Measurements from ENCODE around the gene CD36.

CD36 gene

GRCh38 chr7:80629023-80629422 lies 9.4 kb upstream of the CD36 start:
- H3K27ac ChIP-seq (ENCODE audit: low read length), result no peak overlapping the region
- no peaks in the 10 kb centered on the region for H4K20me1 ChIP-seq (ENCODE audit: insufficient read depth, low read length)
- peaks cover 14% of the 10 kb centered on the region for H3K4me1 ChIP-seq (ENCODE audit: low read length)
- H2AFZ ChIP-seq (ENCODE audit: low read depth, low read length), result no peak overlapping the region
- no peaks in the 10 kb centered on the region for H3K27me3 ChIP-seq (ENCODE audit: low read depth, low read length)
- no peak overlapping the region for H3K4me3 ChIP-seq (ENCODE audit: low read length)
- TF ChIP-seq EZH2phosphoT487 (IDR thresholded peaks at IDR 0.05; ENCODE audit: low read depth), result no peak
- TF ChIP-seq CTCF (IDR thresholded peaks at IDR 0.05; ENCODE audit: low read depth, low read length), result no peak
- H3K4me2 ChIP-seq (ENCODE audit: low read length), result no peak overlapping the region
- H3K9ac ChIP-seq (ENCODE audit: low read length), result no peak overlapping the region
- no peaks in the 10 kb centered on the region for H3K36me3 ChIP-seq (replicated peaks; ENCODE audit: low read depth, low read length)
- no peaks in the 10 kb centered on the region for H3K9me3 ChIP-seq (ENCODE audit: insufficient read depth, low read length)
- H3K79me2 ChIP-seq (ENCODE audit: low read length), result no peaks in the 10 kb centered on the region

- Histone ChIP-seq H3K79me2 (ENCODE audit: low read length) (no peaks in the 10 kb centered on the region), H3K9me3 (ENCODE audit: insufficient read depth, low read length) (no peaks in the 10 kb centered on the region), H3K4me1 (ENCODE audit: low read length) (peaks cover 17% of the 10 kb centered on the region), H3K36me3 (replicated peaks; ENCODE audit: low read depth, low read length) (no peaks in the 10 kb centered on the region), H3K4me2 (ENCODE audit: low read length) (no peak overlapping the region), H3K27ac (ENCODE audit: low read length) (no peak overlapping the region), H3K4me3 (ENCODE audit: low read length) (no peak overlapping the region), H4K20me1 (ENCODE audit: insufficient read depth, low read length) (no peaks in the 10 kb centered on the region), H3K27me3 (ENCODE audit: low read depth, low read length) (no peaks in the 10 kb centered on the region), H2AFZ (ENCODE audit: low read depth, low read length) (no peak overlapping the region), H3K9ac (ENCODE audit: low read length) (no peak overlapping the region)
- no peak for TF ChIP-seq EZH2phosphoT487 (IDR thresholded peaks at IDR 0.05; ENCODE audit: low read depth)
Measured at GRCh38 chr7:80630608-80631405, 7.6 kb upstream of the CD36 start.

GRCh38 chr7:80631421-80631820 lies 7.0 kb upstream of the CD36 start:
- Histone ChIP-seq H3K79me2 (ENCODE audit: low read length) (no peaks in the 10 kb centered on the region), H3K4me1 (ENCODE audit: low read length) (peaks cover 23% of the 10 kb centered on the region), H3K9me3 (ENCODE audit: insufficient read depth, low read length) (no peaks in the 10 kb centered on the region), H3K4me3 (ENCODE audit: low read length) (no peak overlapping the region), H4K20me1 (ENCODE audit: insufficient read depth, low read length) (no peaks in the 10 kb centered on the region), H3K4me2 (ENCODE audit: low read length) (no peak overlapping the region), H3K36me3 (replicated peaks; ENCODE audit: low read depth, low read length) (no peaks in the 10 kb centered on the region), H3K9ac (ENCODE audit: low read length) (no peak overlapping the region), H3K27me3 (ENCODE audit: low read depth, low read length) (no peaks in the 10 kb centered on the region), H2AFZ (ENCODE audit: low read depth, low read length) (no peak overlapping the region), H3K27ac (ENCODE audit: low read length) (no peak overlapping the region)
- TF ChIP-seq EZH2phosphoT487 (IDR thresholded peaks at IDR 0.05; ENCODE audit: low read depth), result no peak
- TF ChIP-seq CTCF (IDR thresholded peaks at IDR 0.05; ENCODE audit: low read depth, low read length), result no peak

- Histone ChIP-seq H3K36me3 (replicated peaks; ENCODE audit: low read depth, low read length) (no peaks in the 10 kb centered on the region), H3K9me3 (ENCODE audit: insufficient read depth, low read length) (no peaks in the 10 kb centered on the region), H3K4me3 (ENCODE audit: low read length) (no peak overlapping the region), H3K4me2 (ENCODE audit: low read length) (peak overlapping the region; percentile 57), H3K27me3 (ENCODE audit: low read depth, low read length) (no peaks in the 10 kb centered on the region), H3K27ac (ENCODE audit: low read length) (no peak overlapping the region), H4K20me1 (ENCODE audit: insufficient read depth, low read length) (no peaks in the 10 kb centered on the region), H3K4me1 (ENCODE audit: low read length) (peaks cover 31% of the 10 kb centered on the region), H2AFZ (ENCODE audit: low read depth, low read length) (no peak overlapping the region), H3K9ac (ENCODE audit: low read length) (no peak overlapping the region), H3K79me2 (ENCODE audit: low read length) (no peaks in the 10 kb centered on the region)
- TF ChIP-seq CTCF (IDR thresholded peaks at IDR 0.05; ENCODE audit: low read depth, low read length), result no peak
- no peak for TF ChIP-seq EZH2phosphoT487 (IDR thresholded peaks at IDR 0.05; ENCODE audit: low read depth)
Measured at GRCh38 chr7:80632139-80632538, 6.3 kb upstream of the CD36 start.
